ENCODE results near the gene SHISA6. TPM values are rescaled to one million over a fixed set of nuclear protein-coding genes. Genes with fewer than 3 reads are reported as not detected.

Gene SHISA6
- polyA plus RNA-seq, 1 experiment: not detected

- TF ChIP-seq, protein P1, sequence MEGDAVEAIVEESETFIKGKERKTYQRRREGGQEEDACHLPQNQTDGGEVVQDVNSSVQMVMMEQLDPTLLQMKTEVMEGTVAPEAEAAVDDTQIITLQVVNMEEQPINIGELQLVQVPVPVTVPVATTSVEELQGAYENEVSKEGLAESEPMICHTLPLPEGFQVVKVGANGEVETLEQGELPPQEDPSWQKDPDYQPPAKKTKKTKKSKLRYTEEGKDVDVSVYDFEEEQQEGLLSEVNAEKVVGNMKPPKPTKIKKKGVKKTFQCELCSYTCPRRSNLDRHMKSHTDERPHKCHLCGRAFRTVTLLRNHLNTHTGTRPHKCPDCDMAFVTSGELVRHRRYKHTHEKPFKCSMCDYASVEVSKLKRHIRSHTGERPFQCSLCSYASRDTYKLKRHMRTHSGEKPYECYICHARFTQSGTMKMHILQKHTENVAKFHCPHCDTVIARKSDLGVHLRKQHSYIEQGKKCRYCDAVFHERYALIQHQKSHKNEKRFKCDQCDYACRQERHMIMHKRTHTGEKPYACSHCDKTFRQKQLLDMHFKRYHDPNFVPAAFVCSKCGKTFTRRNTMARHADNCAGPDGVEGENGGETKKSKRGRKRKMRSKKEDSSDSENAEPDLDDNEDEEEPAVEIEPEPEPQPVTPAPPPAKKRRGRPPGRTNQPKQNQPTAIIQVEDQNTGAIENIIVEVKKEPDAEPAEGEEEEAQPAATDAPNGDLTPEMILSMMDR (IDR thresholded peaks at IDR 0.05; ENCODE audit: insufficient read depth, low read depth, low read length): no peak
- POLR2A ChIA-PET: no interaction called here
- DNase-seq (ENCODE audit: low read depth): no peak
- Histone ChIP-seq H3K27me3 (ENCODE audit: control insufficient read depth, insufficient read depth, low read length) (no peaks in the 10 kb centered on the region), H3K4me3 (ENCODE audit: low read depth, low read length) (no peak overlapping the region), H3K36me3 (ENCODE audit: control insufficient read depth, insufficient read depth, low read length) (no peaks in the 10 kb centered on the region)
- CTCF ChIA-PET: no interaction called here
Observed at GRCh38 chr17:11349106-11349505, 108.1 kb downstream of the SHISA6 start.

- Histone ChIP-seq H3K4me3 (ENCODE audit: low read depth, low read length) (no peak overlapping the region), H3K27me3 (ENCODE audit: control insufficient read depth, insufficient read depth, low read length) (no peaks in the 10 kb centered on the region), H3K36me3 (ENCODE audit: control insufficient read depth, insufficient read depth, low read length) (no peaks in the 10 kb centered on the region)
- TF ChIP-seq, protein P1 (IDR thresholded peaks at IDR 0.05; ENCODE audit: insufficient read depth, low read depth, low read length): no peak
- POLR2A ChIA-PET: no interaction called here
- DNase-seq (ENCODE audit: low read depth): no peak
- CTCF ChIA-PET: no interaction called here
Observed at GRCh38 chr17:11351479-11351878, 110.5 kb downstream of the SHISA6 start.

GRCh38 chr17:11353601-11354000 is 112.6 kb downstream of the SHISA6 start:
- POLR2A ChIA-PET: no interaction called here
- CTCF ChIA-PET: no interaction called here
- H3K4me3 ChIP-seq (ENCODE audit: low read depth, low read length): no peak overlapping the region
- TF ChIP-seq, protein P1 (IDR thresholded peaks at IDR 0.05; ENCODE audit: insufficient read depth, low read depth, low read length): no peak
- H3K36me3 ChIP-seq (ENCODE audit: control insufficient read depth, insufficient read depth, low read length): no peaks in the 10 kb centered on the region
- H3K27me3 ChIP-seq (ENCODE audit: control insufficient read depth, insufficient read depth, low read length): no peaks in the 10 kb centered on the region
- no peak for DNase-seq (ENCODE audit: low read depth)

DNA sequence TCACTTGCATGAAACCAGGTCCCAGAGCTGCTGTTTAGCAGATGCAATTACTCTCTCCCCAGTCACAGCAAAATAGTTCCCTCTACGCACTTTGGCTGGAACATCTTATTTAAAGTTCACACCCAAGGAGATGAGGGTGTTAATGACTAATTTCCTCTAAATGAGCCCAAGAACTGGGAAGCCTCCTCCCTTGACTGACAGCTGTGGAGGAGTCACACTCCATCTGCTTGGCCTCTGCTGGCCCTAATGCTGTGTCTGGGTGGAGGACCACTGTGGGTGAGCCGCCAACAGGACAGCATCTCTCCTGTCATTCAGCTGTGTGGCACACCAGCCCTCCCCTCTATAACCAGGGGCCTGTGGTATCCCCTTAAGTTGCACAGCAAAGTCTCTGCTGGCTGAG is 115.4 kb downstream of the SHISA6 start:
- ChIA-PET POLR2A (no interaction called here), CTCF (no interaction called here)
- TF ChIP-seq, protein P1 (IDR thresholded peaks at IDR 0.05; ENCODE audit: insufficient read depth, low read depth, low read length): no peak
- no peak for DNase-seq (ENCODE audit: low read depth)
- Histone ChIP-seq H3K27me3 (ENCODE audit: control insufficient read depth, insufficient read depth, low read length) (no peaks in the 10 kb centered on the region), H3K4me3 (ENCODE audit: low read depth, low read length) (no peak overlapping the region), H3K36me3 (ENCODE audit: control insufficient read depth, insufficient read depth, low read length) (no peaks in the 10 kb centered on the region)

DNA sequence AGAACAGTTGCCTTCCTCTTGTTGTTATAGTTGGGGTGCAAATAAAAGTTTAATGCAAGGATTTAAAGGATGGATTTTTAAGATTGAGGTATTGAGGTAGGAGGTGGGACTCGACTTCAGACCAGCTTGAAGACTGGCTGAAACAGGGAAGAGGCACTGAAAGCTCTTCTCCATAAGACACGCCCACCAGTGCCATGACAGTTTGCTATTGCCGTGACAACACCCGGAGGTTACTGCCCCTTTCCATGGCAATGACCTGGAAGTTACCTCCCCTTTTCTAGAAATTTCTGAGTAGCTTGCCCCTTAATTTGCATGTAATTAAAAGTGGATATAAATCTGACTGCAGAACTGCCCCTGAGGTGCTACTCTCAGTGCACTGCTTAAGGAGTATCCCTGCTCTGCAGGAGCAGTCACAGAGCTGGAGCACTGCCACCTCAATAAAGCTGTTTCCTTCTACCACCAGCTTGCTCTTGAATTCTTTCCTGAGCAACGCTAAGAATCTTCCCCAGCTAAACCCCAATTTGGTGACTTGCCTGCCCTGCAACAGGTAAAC is 122.6 kb downstream of the SHISA6 start:
- no peak for DNase-seq (ENCODE audit: low read depth)
- CTCF ChIA-PET: no interaction called here
- no peak overlapping the region for H3K4me3 ChIP-seq (ENCODE audit: low read depth, low read length)
- no peaks in the 10 kb centered on the region for H3K27me3 ChIP-seq (ENCODE audit: control insufficient read depth, insufficient read depth, low read length)
- POLR2A ChIA-PET: no interaction called here
- no peaks in the 10 kb centered on the region for H3K36me3 ChIP-seq (ENCODE audit: control insufficient read depth, insufficient read depth, low read length)
- TF ChIP-seq, protein P1 (IDR thresholded peaks at IDR 0.05; ENCODE audit: insufficient read depth, low read depth, low read length): no peak
